Skeletal muscle satellite cell (primary cell): ENCODE results near the gene RPN2.

Experiments used
- H3K27me3 ChIP-seq: 2 replicates; pipeline ENCODE4 v1.7.0; 2013; ENCODE audit warnings: low read length; ENCODE audit not compliant: control insufficient read depth, insufficient read depth
- H3K36me3 ChIP-seq: 2 replicates; pipeline ENCODE4 v1.7.0; 2013; ENCODE audit warnings: mild to moderate bottlenecking, control low read depth, low read length; ENCODE audit not compliant: insufficient read depth
- H3K4me1 ChIP-seq: 2 replicates; pipeline ENCODE4 v1.7.0; 2013; ENCODE audit warnings: low read length; ENCODE audit not compliant: control insufficient read depth, insufficient read depth
- H3K4me2 ChIP-seq: 2 replicates; pipeline ENCODE4 v1.7.0; 2013; ENCODE audit warnings: mild to moderate bottlenecking, low read length
- H3K4me3 ChIP-seq: 2 replicates; pipeline ENCODE4 v1.7.0; 2013; ENCODE audit warnings: low read length
- H3K9ac ChIP-seq: 2 replicates; pipeline ENCODE4 v1.7.0; 2013; ENCODE audit warnings: mild to moderate bottlenecking, low read depth, low read length, moderate library complexity
- H3K9me3 ChIP-seq: replicated peaks from 2 replicates; pipeline ENCODE4 v1.7.0; 2013; ENCODE audit warnings: mild to moderate bottlenecking, control low read depth, low read length

The RPN2 gene

DNA sequence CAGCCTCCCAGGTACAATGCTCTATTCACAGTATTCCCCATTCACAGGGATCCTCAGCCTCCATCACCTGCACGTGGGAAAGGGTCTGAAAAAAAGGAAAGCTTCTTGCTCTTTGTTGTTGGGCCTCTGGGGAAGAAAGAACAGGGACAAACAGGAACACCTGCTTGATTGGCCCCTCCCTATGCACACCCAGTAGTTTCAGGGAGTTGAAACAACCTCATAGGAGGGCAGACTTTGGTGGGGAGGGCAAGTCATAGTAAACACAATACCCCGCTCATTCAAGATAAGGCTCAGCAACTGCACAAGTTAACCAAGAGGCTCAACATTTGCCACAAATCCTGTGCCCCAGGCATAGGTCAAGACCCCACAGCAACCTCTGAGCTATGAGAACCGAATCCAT, 80.7 kb downstream of the RPN2 start:
- no peak overlapping the region for H3K4me3 ChIP-seq
- no peaks in the 10 kb centered on the region for H3K4me1 ChIP-seq

GRCh38 chr20:37260923-37261322, 81.8 kb downstream of the RPN2 start:
- no peaks in the 10 kb centered on the region for H3K9me3 ChIP-seq
- H3K4me3 ChIP-seq: no peak overlapping the region
- H3K36me3 ChIP-seq: no peaks in the 10 kb centered on the region
- H3K4me2 ChIP-seq: no peak overlapping the region
- H3K9ac ChIP-seq: no peak overlapping the region
- no peaks in the 10 kb centered on the region for H3K4me1 ChIP-seq
- peaks cover 75% of the 10 kb centered on the region for H3K27me3 ChIP-seq

More for the DNA sequence above, 80.7 kb downstream of the RPN2 start:
- H3K27me3 ChIP-seq: peaks cover 72% of the 10 kb centered on the region
- no peak overlapping the region for H3K9ac ChIP-seq
- H3K9me3 ChIP-seq: no peaks in the 10 kb centered on the region
- no peaks in the 10 kb centered on the region for H3K36me3 ChIP-seq
- H3K4me2 ChIP-seq: no peak overlapping the region

- no peaks in the 10 kb centered on the region for H3K4me1 ChIP-seq
- H3K36me3 ChIP-seq: no peaks in the 10 kb centered on the region
Measured at GRCh38 chr20:37261714-37262113, 82.6 kb downstream of the RPN2 start, which contains the start of gene GHRH. TSS of gene GHRH (minus strand) at chr20:37261814. CDS start at chr20:37256889, 4,925 bp downstream.

DNA sequence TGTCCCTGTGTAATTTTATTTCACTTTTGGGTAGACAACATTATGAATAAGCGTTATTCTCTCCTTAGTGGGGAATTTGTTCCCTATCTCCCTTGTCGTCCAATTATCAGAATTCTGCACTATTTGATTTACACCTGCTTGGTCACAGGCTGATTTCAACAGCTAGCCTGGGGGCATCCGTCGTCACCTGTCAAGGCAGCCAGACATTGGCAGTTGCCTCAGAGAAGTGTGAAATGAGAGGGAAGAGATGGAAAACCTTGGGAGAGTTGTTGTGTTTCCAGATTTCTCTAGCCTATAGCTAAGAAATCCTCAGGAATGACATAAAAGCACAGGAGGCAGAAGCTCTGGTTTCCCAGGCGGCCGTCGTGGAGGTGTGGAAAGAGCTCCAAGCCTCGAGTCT, 83.4 kb downstream of the RPN2 start:
- no peak overlapping the region for H3K4me2 ChIP-seq
- H3K36me3 ChIP-seq: no peaks in the 10 kb centered on the region
- H3K4me3 ChIP-seq: no peak overlapping the region
- no peaks in the 10 kb centered on the region for H3K4me1 ChIP-seq
- H3K9ac ChIP-seq: no peak overlapping the region
- peaks cover 77% of the 10 kb centered on the region for H3K27me3 ChIP-seq
- no peaks in the 10 kb centered on the region for H3K9me3 ChIP-seq

More at GRCh38 chr20:37261714-37262113, 82.6 kb downstream of the RPN2 start, which contains the start of gene GHRH:
- Histone ChIP-seq H3K9ac (no peak within 1 kb of the TSS), H3K4me2 (no peak within 1 kb of the TSS), H3K9me3 (no peaks in the 10 kb centered on the region), H3K4me3 (no peak within 1 kb of the TSS), H3K27me3 (peaks cover 73% of the 10 kb centered on the region)

DNA sequence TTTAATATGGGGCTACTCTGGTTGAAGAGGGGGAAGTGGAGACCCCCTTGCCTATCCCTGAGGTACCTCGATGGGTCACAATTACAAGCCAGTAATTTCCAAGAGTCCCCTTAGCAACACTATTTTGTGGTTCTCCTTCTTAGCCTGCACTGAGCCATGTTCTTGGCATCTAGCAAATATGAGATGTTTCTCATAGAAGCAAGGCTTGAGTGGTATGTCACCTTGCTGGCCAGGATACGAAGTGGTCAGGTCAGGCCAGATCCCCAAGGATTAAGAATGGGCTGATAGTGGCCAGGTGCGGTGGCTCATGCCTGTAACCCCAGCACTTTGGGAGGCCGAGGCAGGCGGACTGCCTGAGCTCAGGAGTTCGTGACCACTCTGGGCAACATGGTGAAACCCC, 84.6 kb downstream of the RPN2 start:
- no peaks in the 10 kb centered on the region for H3K36me3 ChIP-seq
- no peaks in the 10 kb centered on the region for H3K4me1 ChIP-seq
- H3K4me3 ChIP-seq: no peak overlapping the region

DNA sequence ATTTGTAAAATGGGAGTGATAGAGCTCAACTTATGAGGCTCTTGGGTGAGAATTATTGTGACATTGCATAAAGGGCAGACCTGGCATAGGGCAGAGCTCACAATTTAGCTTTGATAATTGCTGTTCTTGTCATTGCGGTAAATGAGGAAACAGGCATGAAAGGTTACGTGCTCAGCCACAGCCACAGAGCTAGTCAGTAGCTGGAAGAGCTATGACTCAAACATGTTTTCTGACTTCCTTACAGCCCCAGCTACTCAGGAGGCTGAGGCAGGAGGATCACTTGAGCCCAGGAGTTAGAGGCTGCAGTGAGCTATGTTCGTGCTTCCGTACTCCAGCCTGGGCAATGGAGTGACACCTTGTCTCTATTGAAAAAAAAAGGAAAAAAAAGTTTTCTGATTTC, 86.0 kb downstream of the RPN2 start:
- Histone ChIP-seq H3K4me3 (no peak overlapping the region), H3K4me1 (peaks cover 4% of the 10 kb centered on the region), H3K9ac (no peak overlapping the region), H3K4me2 (no peak overlapping the region), H3K27me3 (peaks cover 60% of the 10 kb centered on the region), H3K9me3 (no peaks in the 10 kb centered on the region), H3K36me3 (no peaks in the 10 kb centered on the region)

More for the DNA sequence above, 84.6 kb downstream of the RPN2 start:
- H3K9ac ChIP-seq: no peak overlapping the region
- no peaks in the 10 kb centered on the region for H3K9me3 ChIP-seq
- no peak overlapping the region for H3K4me2 ChIP-seq
- H3K27me3 ChIP-seq: peaks cover 75% of the 10 kb centered on the region

DNA sequence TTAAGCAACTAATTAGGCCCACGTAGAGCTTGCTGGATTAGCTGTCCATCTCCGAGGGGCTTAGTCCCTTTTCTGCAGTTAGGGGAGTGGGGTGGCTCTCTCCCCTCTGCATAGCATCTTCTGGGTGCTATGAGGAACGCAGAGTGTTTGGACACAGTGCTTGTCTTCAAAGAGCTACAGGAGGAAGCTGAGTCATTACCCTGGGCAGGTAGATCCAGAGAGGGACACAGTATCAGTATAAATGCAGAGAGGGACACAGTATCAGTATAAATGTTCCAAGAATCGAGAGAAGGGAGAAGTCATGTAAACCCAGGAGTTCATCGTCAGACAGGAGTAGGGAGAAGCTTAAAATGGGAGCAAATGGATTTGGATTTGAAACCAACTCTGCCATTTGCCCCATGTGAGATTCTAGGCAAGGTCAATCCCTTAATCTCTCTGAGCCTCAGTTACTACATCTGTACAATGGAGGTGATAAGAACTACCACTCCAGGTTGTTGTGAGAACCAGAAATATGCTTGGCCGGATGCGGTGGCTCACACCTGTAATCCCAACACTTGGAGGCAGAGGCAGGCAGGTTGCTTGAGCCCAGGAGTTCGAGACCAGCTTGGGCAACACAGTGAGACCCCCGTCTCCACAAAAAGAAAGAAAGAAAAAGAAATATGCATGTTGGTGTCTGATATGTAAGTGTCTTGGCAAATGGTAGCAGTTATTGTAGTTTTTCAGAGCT, 88.0 kb downstream of the RPN2 start:
- Histone ChIP-seq H3K27me3 (peaks cover 40% of the 10 kb centered on the region), H3K4me1 (peaks cover 4% of the 10 kb centered on the region), H3K9ac (no peak overlapping the region), H3K4me2 (no peak overlapping the region), H3K4me3 (no peak overlapping the region), H3K36me3 (no peaks in the 10 kb centered on the region), H3K9me3 (no peaks in the 10 kb centered on the region)

DNA sequence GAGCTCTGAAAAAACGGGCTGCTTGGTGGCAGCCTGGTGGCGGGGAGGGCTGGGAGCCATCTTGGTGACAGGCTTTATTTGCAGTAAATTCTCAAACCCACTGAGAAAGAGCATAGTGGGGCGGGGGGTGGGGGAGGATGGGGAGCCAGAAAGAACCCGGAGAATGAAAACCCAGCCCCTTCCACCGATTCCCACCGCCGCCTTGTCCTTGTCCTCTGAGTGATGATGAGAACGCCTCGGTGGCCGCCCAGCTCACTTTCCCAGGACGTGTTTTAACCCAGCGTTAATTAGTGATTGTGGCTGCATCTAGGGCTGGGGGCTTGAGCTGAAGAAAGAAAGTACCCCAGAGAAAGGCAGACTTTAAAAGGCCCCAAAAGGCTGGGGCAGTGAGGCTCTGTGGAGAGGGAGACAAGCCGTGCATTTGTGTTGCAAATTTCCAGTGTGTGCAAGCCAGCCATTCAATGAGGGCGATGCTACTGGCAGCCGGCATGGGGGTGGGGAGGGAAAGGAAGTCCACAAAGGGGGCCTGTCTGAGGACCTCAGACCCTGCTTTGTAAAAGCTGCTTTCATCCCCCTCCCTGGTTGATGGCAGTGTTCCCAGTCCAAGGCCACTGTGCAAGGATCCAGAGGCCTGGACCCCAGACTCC, 88.7 kb downstream of the RPN2 start:
- Histone ChIP-seq H3K4me1 (peaks cover 4% of the 10 kb centered on the region), H3K9me3 (no peaks in the 10 kb centered on the region), H3K4me3 (no peak overlapping the region), H3K36me3 (no peaks in the 10 kb centered on the region), H3K27me3 (peaks cover 34% of the 10 kb centered on the region), H3K4me2 (no peak overlapping the region), H3K9ac (no peak overlapping the region)

- no peak overlapping the region for H3K9ac ChIP-seq
- no peak overlapping the region for H3K4me2 ChIP-seq
- no peak overlapping the region for H3K4me3 ChIP-seq
- H3K27me3 ChIP-seq: peaks cover 25% of the 10 kb centered on the region
- no peaks in the 10 kb centered on the region for H3K9me3 ChIP-seq
- no peaks in the 10 kb centered on the region for H3K36me3 ChIP-seq
- H3K4me1 ChIP-seq: peaks cover 4% of the 10 kb centered on the region
Measured at GRCh38 chr20:37270576-37271420, 91.7 kb downstream of the RPN2 start.

- Histone ChIP-seq H3K27me3 (peaks cover 20% of the 10 kb centered on the region), H3K36me3 (no peaks in the 10 kb centered on the region), H3K9me3 (no peaks in the 10 kb centered on the region), H3K4me2 (no peak overlapping the region), H3K9ac (no peak overlapping the region), H3K4me1 (peaks cover 4% of the 10 kb centered on the region), H3K4me3 (no peak overlapping the region)
Measured at GRCh38 chr20:37271421-37271768, 92.3 kb downstream of the RPN2 start.

GRCh38 chr20:37273988-37274387, 94.9 kb downstream of the RPN2 start:
- no peaks in the 10 kb centered on the region for H3K36me3 ChIP-seq
- H3K4me1 ChIP-seq: peaks cover 11% of the 10 kb centered on the region
- H3K27me3 ChIP-seq: no peaks in the 10 kb centered on the region
- H3K4me3 ChIP-seq: no peak overlapping the region
- no peak overlapping the region for H3K9ac ChIP-seq
- H3K9me3 ChIP-seq: no peaks in the 10 kb centered on the region
- no peak overlapping the region for H3K4me2 ChIP-seq
